Neural cell (in vitro differentiated cells): ENCODE measurements around the gene MAPK1IP1L.

ENCODE experiments used
- CTCF ChIP-seq: fragments of 450-650 bp; IDR thresholded peaks from 2 replicates; pipeline ENCODE4 v1.5.1; 2014; ENCODE audit warnings: antibody characterized with exemption, mild to moderate bottlenecking, moderate library complexity; ENCODE audit not compliant: poor library complexity, severe bottlenecking
- EP300 ChIP-seq: fragments of 450-650 bp; conservative IDR thresholded peaks from 2 replicates; pipeline ENCODE4 v1.6.1; 2014; ENCODE audit warnings: antibody characterized with exemption, mild to moderate bottlenecking, moderate library complexity; ENCODE audit not compliant: poor library complexity, severe bottlenecking
- EZH2 ChIP-seq: fragments of 200-600, 300-800 bp; shearing (Covaris generic), sonication (generic); IDR thresholded peaks from 2 replicates; pipeline ENCODE4 v1.6.1; 2014; ENCODE audit warnings: antibody characterized with exemption, low read length, borderline replicate concordance, mild to moderate bottlenecking; ENCODE audit not compliant: insufficient read depth, poor library complexity, severe bottlenecking
- MXI1 ChIP-seq: fragments of 450-650 bp; conservative IDR thresholded peaks from 2 replicates; pipeline ENCODE4 v1.6.1; 2014; ENCODE audit warnings: antibody characterized with exemption, mild to moderate bottlenecking; ENCODE audit not compliant: poor library complexity, severe bottlenecking
- POLR2AphosphoS5 ChIP-seq: IDR thresholded peaks from 2 replicates; pipeline ENCODE4 v1.6.1; 2012
- REST ChIP-seq: IDR thresholded peaks from 2 replicates; pipeline ENCODE4 v1.6.1; 2012; ENCODE audit warnings: borderline replicate concordance
- SMC3 ChIP-seq: fragments of 450-650 bp; conservative IDR thresholded peaks from 2 replicates; pipeline ENCODE4 v1.6.1; 2014; ENCODE audit warnings: antibody characterized with exemption, mild to moderate bottlenecking, moderate library complexity; ENCODE audit not compliant: poor library complexity

- TF ChIP-seq CTCF (no peak), POLR2AphosphoS5 (no peak), EP300 (no peak), MXI1 (no peak), SMC3 (no peak), REST (no peak), EZH2 (no peak)
These were observed 2.7 kb downstream of the MAPK1IP1L start for GRCh38 chr14:55054098-55054497.
